HG03432 (cell line): ENCODE data around the gene EXOC6.

Experiments
- ATAC-seq: cut with Tn5 transposase; IDR thresholded peaks from one replicate; pipeline ENCODE4 v1.9.1; 2021; ENCODE audit warnings: mild to moderate bottlenecking, moderate library complexity; ENCODE audit not compliant: unreplicated experiment

Gene EXOC6

GRCh38 chr10:92832121-92832520 lies 16.2 kb upstream of the EXOC6 start:
- ATAC-seq = no peak

GRCh38 chr10:92832998-92833650 lies 15.2 kb upstream of the EXOC6 start:
- ATAC-seq = no peak

- ATAC-seq = no peak
Observed at GRCh38 chr10:92834331-92834730, 14.0 kb upstream of the EXOC6 start.

- ATAC-seq = no peak
Observed at GRCh38 chr10:92834986-92835385, 13.3 kb upstream of the EXOC6 start.

GRCh38 chr10:92837456-92837855 lies 10.9 kb upstream of the EXOC6 start:
- no peak for ATAC-seq

GRCh38 chr10:92839191-92840085 lies 8.9 kb upstream of the EXOC6 start:
- ATAC-seq = no peak

GRCh38 chr10:92844746-92845145 lies 3.6 kb upstream of the EXOC6 start:
- no peak for ATAC-seq

- ATAC-seq = no peak
Observed at GRCh38 chr10:92845921-92846320, 2.4 kb upstream of the EXOC6 start.

- ATAC-seq = no peak
Observed at GRCh38 chr10:92846344-92846743, 2.0 kb upstream of the EXOC6 start.

GRCh38 chr10:92846854-92847201 lies 1.5 kb upstream of the EXOC6 start:
- ATAC-seq = no peak

- ATAC-seq = no peak
Observed at GRCh38 chr10:92847202-92847864, 987 bp upstream of the EXOC6 start.

GRCh38 chr10:92848037-92848440 lies 281 bp upstream of the EXOC6 start:
- ATAC-seq = no peak

- no peak for ATAC-seq
Observed at GRCh38 chr10:92849234-92849525, 860 bp downstream of the EXOC6 start.

- ATAC-seq = no peak
Observed at GRCh38 chr10:92849576-92850090, 1.3 kb downstream of the EXOC6 start.

GRCh38 chr10:92850185-92850584 lies 1.9 kb downstream of the EXOC6 start:
- no peak for ATAC-seq

- ATAC-seq = no peak
Observed at GRCh38 chr10:92851003-92851402, 2.7 kb downstream of the EXOC6 start.

- ATAC-seq = no peak
Observed at GRCh38 chr10:92855560-92855959, 7.2 kb downstream of the EXOC6 start.

GRCh38 chr10:92857904-92858514 lies 9.7 kb downstream of the EXOC6 start:
- ATAC-seq = no peak

- ATAC-seq = no peak
Observed at GRCh38 chr10:92867235-92867634, 18.9 kb downstream of the EXOC6 start.

GRCh38 chr10:92868036-92868435 lies 19.7 kb downstream of the EXOC6 start:
- ATAC-seq = no peak

- no peak for ATAC-seq
Observed at GRCh38 chr10:92868557-92868956, 20.2 kb downstream of the EXOC6 start.
